Fibroblast of pulmonary artery (primary cell): ENCODE measurements around the gene NOD2.

Experiments used
- DNase-seq: peaks from one replicate; pipeline ENCODE4 v3.0.0-alpha.2; 2010; ENCODE audit warnings: low read depth
- H3K4me3 ChIP-seq: replicated peaks from 2 replicates; pipeline ENCODE4 v1.5.1; 2011; ENCODE audit warnings: low read depth, mild to moderate bottlenecking, control low read depth, low read length, moderate library complexity
- TF ChIP-seq, protein P1 (sequence below): IDR thresholded peaks from 2 replicates; pipeline ENCODE4 v1.5.1; 2011; ENCODE audit warnings: mild to moderate bottlenecking, control low read depth, low read length, inconsistent platforms; ENCODE audit errors: missing control alignments

NOD2 gene

DNA sequence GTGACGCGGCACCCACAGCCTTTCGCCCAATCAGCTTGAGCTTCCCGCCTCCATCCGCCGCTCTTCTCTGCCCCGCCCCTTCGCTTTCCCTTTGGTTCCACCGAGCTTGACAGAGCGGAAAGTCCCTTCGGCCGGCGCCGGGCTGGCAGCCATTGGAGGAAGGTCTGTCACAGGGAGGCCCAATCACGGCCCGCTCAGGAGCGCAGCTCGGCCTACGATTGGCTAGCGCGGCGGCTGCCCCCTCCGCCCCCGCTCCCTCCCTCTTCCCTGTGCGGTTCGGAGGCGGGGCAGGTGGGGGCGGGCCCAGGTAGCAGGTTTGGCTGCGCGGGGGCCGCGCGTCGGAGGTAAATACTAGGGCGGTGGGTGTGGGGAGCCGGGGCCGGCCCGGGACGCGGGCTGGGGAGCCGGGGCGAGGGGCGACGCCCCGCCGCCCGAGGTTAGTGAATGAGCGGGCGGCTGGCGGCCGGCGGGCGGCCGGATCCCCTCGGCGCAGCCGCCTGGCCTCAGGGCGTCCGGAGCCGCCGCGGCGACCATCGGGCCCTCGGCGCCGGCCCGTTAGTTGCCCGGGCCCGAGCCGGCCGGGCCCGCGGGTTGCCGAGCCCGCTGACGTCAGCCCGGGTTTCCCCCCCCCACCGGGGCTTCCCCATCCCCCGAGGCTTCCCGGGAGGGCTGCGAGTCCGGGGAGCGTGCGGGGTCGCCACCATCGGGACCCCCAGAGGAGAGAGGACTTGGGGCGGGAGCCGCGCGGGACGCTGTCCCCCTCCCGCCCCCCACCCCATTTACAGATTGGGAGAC, 48.6 kb downstream of the NOD2 start, which contains the start of gene CYLD:
CYLD (plus strand) TSS at position 306 of the 795 bp plus-strand sequence. CDS start 7,613 bp downstream, outside the sequence.
- peak within 1 kb of the TSS; percentile 78 for H3K4me3 ChIP-seq
- TF ChIP-seq, protein P1, sequence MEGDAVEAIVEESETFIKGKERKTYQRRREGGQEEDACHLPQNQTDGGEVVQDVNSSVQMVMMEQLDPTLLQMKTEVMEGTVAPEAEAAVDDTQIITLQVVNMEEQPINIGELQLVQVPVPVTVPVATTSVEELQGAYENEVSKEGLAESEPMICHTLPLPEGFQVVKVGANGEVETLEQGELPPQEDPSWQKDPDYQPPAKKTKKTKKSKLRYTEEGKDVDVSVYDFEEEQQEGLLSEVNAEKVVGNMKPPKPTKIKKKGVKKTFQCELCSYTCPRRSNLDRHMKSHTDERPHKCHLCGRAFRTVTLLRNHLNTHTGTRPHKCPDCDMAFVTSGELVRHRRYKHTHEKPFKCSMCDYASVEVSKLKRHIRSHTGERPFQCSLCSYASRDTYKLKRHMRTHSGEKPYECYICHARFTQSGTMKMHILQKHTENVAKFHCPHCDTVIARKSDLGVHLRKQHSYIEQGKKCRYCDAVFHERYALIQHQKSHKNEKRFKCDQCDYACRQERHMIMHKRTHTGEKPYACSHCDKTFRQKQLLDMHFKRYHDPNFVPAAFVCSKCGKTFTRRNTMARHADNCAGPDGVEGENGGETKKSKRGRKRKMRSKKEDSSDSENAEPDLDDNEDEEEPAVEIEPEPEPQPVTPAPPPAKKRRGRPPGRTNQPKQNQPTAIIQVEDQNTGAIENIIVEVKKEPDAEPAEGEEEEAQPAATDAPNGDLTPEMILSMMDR: no peak
- DNase-seq: peak; percentile 99

DNA sequence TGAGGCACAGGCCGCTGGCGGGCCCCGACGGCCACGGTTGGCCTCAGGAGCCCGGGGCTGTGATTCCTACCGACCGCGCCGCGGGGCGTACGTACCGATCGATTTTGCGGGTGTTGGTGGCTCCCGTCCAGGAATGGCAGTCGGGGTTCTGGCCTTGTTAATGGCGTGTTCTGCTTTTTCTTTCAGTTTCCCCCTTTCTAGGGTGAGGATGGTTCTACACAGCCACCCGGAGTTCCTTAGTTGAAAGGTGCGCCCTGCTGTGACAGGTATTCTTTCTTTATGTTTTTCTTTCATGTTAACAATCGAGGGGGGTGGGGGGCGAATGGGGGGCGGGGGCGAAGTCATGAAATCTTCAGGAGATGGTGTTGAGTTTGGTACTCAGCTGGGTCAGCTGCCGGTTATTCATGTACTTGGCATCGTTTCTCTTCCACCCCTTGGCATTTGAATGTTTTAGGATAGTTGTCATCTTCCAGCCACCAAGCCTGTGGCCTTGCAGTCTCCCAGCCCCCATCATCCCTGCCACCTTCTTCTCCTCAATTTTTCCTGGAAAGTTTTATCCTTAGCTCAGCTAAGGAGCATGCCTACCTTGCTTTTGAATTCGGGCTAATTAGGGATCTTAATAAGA, 49.3 kb downstream of the NOD2 start:
- TF ChIP-seq, protein P1: no peak
- H3K4me3 ChIP-seq: peak overlapping the region; percentile 78
- DNase-seq: peak; percentile 20

DNA sequence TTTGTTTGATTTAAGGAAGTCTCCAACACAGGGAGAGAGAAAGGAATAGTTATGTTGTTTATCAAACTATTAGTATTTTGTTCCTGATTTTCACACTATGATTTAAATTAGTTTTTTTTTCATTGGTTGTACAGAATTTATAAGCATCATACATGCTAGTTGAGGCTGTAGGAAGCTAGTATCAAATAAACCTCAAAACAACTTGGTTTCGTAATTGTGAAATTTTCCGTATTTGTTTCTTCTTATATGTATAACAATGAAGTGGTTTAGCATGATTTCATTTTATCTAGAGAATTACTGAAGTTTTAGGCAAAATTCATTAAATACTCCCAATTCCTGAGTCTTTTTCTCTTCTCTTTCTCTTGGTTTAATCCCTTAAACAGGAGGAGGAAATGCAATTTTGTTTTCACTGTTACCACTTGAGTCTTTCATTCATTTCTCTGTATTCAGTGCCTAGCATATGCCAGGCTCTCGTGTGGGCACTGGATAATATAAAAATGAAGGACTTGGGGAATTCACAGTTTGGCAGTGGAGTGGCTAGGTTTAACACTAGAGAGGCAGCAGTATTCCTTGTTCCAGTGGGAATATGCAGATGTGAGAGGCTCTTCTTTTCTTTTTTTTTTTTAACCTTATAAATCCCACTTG, 50.3 kb downstream of the NOD2 start:
- no peak overlapping the region for H3K4me3 ChIP-seq

DNA sequence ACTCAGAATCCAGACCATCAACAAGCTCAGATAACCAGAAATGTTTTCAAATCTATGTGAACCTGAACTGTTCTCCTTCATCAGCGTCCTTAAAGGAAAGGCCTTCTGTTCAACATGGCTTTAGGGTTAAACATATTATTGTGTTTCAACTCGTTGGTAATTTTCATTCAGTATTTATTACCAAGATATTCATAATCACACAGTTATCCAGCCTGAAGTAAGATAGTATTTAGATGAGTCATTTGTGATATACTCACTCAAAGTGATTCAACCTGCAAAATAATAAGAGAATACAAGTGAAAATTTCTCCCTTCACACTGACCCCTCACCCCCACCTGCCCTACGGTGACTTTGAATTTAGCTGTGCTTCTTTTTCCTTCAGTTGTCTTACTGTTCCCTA, 51.5 kb downstream of the NOD2 start:
- no peak overlapping the region for H3K4me3 ChIP-seq
- DNase-seq: no peak
- TF ChIP-seq, protein P1: no peak

More for the DNA sequence above, 50.3 kb downstream of the NOD2 start:
- DNase-seq: no peak
- TF ChIP-seq, protein P1: no peak

DNA sequence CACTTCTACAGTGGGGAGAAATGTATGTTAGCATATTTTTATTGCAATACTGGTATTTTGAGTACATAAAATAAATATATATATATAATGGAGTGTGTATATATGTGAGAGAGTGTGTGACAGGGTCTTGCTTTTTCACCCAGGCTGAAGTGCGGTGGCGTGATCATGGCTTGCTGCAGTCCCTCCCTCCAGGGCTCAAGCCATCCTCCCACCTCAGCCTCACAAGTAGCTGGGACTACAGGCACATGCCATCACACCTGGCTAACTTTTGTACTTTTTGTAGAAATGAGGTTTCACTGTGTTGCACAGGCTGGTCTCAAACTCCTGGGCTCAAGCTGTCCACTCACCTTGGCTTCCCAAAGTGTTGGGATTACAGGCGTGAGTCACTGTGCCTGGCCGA, 52.5 kb downstream of the NOD2 start:
- DNase-seq: no peak
- TF ChIP-seq, protein P1: no peak
- no peak overlapping the region for H3K4me3 ChIP-seq

DNA sequence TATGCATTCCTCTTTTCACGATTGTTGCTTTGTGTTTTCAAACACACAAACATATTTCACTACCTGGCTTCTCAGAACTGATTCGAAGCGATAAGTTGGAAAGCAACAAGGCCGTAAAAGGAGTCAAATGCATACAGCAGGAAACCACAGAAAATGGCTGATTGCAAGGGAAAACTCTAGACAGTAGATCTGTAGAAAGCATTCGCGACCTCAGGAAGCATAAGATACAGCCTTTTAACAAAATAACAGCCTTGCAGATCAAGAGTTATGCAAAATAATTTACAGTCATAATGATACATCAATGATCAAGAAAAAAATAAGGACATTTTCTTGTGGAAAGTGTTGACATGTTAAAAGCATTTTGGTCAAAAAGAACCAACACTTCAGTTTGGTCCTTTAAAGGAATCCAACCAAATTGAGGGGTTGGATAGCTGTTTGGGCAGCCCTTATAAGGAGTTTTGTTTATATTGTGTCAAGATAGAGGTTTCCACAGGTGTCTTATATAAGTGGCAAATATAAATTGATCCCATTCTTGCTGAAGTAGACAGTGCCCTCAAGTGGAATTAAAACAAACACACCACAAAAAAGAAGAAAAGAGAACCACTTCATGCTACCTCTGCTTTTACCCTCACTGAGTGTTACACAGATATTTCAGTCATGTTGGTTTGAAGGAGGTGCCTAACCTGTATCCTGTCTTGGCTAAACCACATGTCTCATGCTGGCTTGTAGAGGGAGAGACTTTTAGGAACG, 54.0 kb downstream of the NOD2 start:
- DNase-seq: peak; percentile 18

More for the DNA sequence above, 54.0 kb downstream of the NOD2 start:
- no peak overlapping the region for H3K4me3 ChIP-seq
- TF ChIP-seq, protein P1: peak; percentile 13
